Measurements from ENCODE around the gene DLGAP3.

DLGAP3 gene

DNA sequence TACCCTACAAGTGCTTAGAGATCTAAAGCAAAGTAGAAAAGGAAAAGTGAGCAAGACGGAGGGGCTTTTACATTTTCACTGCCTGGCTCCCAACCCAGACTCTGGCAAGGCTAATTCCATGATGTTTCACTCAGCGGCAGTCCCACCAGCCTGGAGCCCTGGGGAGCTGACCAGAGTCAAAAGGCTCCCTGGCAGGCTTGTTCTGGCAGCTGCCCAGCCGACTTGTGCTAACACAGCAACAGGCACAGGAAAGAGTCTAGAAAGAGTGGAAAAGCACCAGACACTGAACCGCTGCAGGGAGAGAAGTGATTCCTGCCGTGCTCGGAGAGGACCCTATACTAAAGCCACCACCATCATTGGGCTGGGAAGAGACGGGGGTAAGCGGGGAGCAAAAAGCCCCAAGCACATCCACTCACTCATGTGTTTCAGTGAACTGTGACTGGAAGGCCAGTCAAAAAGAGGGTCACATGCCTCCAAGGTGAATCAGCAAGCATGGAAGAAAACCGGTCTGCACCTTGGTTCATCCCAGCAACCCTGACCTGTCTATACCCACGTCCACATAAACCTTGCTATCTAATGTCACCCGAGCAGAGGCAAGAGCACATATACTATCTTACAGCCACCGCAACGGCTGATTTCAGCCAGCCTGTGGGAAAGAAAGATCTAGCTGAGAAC is 77.9 kb downstream of the DLGAP3 start:
- DNase-seq (ENCODE audit: insufficient read length, low spot score) (no peak), FAIRE-seq (no peak)

DNA sequence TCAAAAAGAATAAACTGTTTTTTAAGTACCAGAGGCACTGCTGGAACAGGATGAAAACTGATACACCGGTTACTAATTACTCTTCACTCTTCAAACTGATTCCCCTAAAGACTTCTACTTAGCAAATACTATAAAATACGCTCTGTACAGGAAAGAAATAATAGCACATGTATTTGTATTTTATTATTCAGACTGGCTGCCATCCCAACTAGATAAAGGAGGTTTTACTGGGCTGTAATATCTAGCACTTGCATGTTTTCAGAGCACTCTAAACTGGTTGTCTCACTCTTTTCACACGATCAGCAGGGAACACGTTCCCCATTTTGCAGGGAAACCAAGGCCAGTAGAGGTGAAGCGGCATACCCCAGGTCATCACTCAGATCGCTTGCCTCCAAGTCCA is 79.1 kb downstream of the DLGAP3 start:
- DNase-seq (ENCODE audit: insufficient read length, low spot score) (no peak), FAIRE-seq (no peak)
- no peak for TF ChIP-seq SPI1 (IDR thresholded peaks at IDR 0.05; ENCODE audit: low read depth, low read length)
- TF ChIP-seq POLR2A (IDR thresholded peaks at IDR 0.05; ENCODE audit: low read depth, low read length), result no peak
- TF ChIP-seq POU2F2 (IDR thresholded peaks at IDR 0.05; ENCODE audit: low read depth, low read length), result no peak
- no peak for TF ChIP-seq PAX5 (IDR thresholded peaks at IDR 0.05; ENCODE audit: insufficient read depth, low read length, severe bottlenecking)
- TF ChIP-seq TAF1 (IDR thresholded peaks at IDR 0.05; ENCODE audit: low read depth, low read length), result no peak
- TF ChIP-seq POLR2AphosphoS5 (IDR thresholded peaks at IDR 0.05; ENCODE audit: low read depth, low read length), result no peak

More for the DNA sequence above, 77.9 kb downstream of the DLGAP3 start:
- TF ChIP-seq POLR2A (IDR thresholded peaks at IDR 0.05; ENCODE audit: low read depth, low read length), result no peak
- no peak for TF ChIP-seq POLR2AphosphoS5 (IDR thresholded peaks at IDR 0.05; ENCODE audit: low read depth, low read length)
- no peak for TF ChIP-seq PAX5 (IDR thresholded peaks at IDR 0.05; ENCODE audit: insufficient read depth, low read length, severe bottlenecking)
- no peak for TF ChIP-seq POU2F2 (IDR thresholded peaks at IDR 0.05; ENCODE audit: low read depth, low read length)

DNA sequence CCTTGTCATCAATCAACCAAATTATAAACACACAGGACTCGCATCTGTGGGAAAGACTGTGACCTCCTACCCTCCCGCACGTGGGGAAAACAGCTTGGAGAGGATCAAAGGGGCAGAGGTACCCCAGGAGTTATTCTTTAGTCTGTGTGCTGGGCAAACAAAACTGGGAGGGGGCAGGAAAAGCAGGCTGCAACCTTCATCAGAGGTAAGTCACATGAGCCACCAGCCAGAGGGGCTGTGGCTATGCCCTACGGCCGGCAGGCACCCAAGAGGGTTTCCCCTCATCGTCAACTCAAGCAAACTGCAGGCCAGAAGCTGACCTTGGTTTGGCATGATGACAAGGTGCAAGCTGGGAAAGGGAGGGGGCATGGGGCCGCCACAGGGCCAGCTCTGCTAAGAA is 82.4 kb downstream of the DLGAP3 start:
- TF ChIP-seq POLR2A (IDR thresholded peaks at IDR 0.05; ENCODE audit: low read depth, low read length) (no peak), PAX5 (IDR thresholded peaks at IDR 0.05; ENCODE audit: insufficient read depth, low read length, severe bottlenecking) (no peak), SPI1 (IDR thresholded peaks at IDR 0.05; ENCODE audit: low read depth, low read length) (no peak), POLR2AphosphoS5 (IDR thresholded peaks at IDR 0.05; ENCODE audit: low read depth, low read length) (no peak), TAF1 (IDR thresholded peaks at IDR 0.05; ENCODE audit: low read depth, low read length) (no peak), POU2F2 (IDR thresholded peaks at IDR 0.05; ENCODE audit: low read depth, low read length) (no peak)
- DNase-seq (ENCODE audit: insufficient read length, low spot score) (no peak), FAIRE-seq (no peak)

DNA sequence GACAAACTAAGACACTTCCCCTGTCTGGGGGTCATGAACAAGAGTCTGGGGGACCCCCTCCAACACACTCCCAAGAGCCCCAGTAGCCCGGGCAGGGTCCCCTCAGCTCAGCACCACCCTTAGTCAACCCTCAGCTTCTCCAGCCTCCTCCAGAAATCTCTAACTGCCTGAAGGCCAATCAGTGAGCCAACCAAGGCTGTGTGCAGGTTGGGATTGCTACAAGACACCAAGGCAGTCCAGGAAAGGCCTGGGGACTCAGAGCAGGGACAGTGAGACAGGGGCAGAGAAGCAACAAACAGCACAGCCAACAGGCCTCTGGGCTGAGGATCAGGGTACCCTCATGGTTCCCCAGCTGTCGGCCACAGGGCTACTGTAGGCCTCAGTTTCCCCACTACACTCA is 83.2 kb downstream of the DLGAP3 start:
- TF ChIP-seq POLR2A (IDR thresholded peaks at IDR 0.05; ENCODE audit: low read depth, low read length), result no peak
- no peak for TF ChIP-seq SPI1 (IDR thresholded peaks at IDR 0.05; ENCODE audit: low read depth, low read length)
- TF ChIP-seq POLR2AphosphoS5 (IDR thresholded peaks at IDR 0.05; ENCODE audit: low read depth, low read length), result no peak
- TF ChIP-seq PAX5 (IDR thresholded peaks at IDR 0.05; ENCODE audit: insufficient read depth, low read length, severe bottlenecking), result no peak
- TF ChIP-seq TAF1 (IDR thresholded peaks at IDR 0.05; ENCODE audit: low read depth, low read length), result no peak
- TF ChIP-seq POU2F2 (IDR thresholded peaks at IDR 0.05; ENCODE audit: low read depth, low read length), result no peak
- no peak for DNase-seq (ENCODE audit: insufficient read length, low spot score)
- no peak for FAIRE-seq

DNA sequence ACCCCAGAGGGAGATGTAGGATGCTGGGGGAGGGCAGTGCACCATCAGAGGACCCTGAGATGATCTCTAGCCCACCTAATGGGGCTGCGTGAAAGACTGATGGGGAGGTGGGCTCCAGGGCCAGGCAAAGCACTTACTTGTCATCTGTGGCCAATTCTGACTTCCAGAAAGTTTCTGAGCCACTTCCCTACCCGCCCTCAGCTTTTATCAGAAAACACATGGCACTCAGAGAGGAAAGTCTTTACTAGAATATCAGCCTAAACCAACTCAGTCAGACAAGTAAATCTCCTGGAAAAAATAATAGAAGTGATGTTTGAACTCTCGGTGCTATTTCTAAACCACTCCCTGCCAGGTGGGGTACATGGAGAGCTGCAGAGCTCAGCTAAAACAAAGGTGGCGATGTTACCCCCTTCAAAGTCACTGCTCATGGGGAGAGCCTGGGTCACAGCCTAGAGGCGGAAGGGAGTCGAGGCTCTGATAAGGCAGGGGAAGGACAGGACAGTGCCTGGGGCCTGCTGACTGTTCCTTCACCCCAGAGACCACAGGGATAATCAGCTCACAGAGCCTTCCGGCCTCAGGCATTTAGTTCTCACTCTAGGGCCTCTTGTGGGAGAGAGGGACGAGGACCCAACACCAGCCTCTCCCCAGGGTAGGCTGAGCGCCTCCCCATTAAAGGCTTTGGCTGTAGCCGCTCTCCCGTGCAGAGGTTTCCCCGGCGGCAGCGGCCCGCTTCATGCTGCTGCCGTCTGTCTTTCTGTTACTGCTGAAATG is 84.1 kb downstream of the DLGAP3 start:
- no peak for TF ChIP-seq POLR2A (IDR thresholded peaks at IDR 0.05; ENCODE audit: low read depth, low read length)
- no peak for TF ChIP-seq POU2F2 (IDR thresholded peaks at IDR 0.05; ENCODE audit: low read depth, low read length)
- no peak for TF ChIP-seq TAF1 (IDR thresholded peaks at IDR 0.05; ENCODE audit: low read depth, low read length)
- TF ChIP-seq PAX5 (IDR thresholded peaks at IDR 0.05; ENCODE audit: insufficient read depth, low read length, severe bottlenecking), result no peak
- no peak for TF ChIP-seq SPI1 (IDR thresholded peaks at IDR 0.05; ENCODE audit: low read depth, low read length)
- TF ChIP-seq POLR2AphosphoS5 (IDR thresholded peaks at IDR 0.05; ENCODE audit: low read depth, low read length), result no peak
- FAIRE-seq, result no peak
- no peak for DNase-seq (ENCODE audit: insufficient read length, low spot score)

DNA sequence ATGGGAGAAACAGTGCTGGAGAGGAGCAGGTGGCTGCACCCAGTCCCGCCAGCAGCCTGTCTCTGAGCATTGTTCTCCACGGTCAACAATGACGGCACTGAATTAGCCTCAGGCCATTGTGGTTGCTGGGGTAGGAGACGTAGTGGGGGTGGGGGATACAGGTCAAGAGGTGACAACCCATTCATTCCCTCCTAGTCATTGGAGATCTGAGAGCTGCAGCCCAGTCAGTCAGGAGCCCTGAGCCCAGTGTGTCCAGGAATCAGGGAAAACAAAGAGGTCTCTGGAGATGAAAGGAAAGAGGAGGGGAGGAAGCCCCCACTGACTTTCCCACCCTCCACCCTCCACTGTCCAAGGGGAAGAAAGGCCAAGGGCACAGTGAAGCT is 85.2 kb downstream of the DLGAP3 start:
- DNase-seq (ENCODE audit: insufficient read length, low spot score), result no peak
- FAIRE-seq, result no peak
- TF ChIP-seq TAF1 (IDR thresholded peaks at IDR 0.05; ENCODE audit: low read depth, low read length) (no peak), SPI1 (IDR thresholded peaks at IDR 0.05; ENCODE audit: low read depth, low read length) (no peak), POLR2A (IDR thresholded peaks at IDR 0.05; ENCODE audit: low read depth, low read length) (no peak), POU2F2 (IDR thresholded peaks at IDR 0.05; ENCODE audit: low read depth, low read length) (no peak), PAX5 (IDR thresholded peaks at IDR 0.05; ENCODE audit: insufficient read depth, low read length, severe bottlenecking) (no peak), POLR2AphosphoS5 (IDR thresholded peaks at IDR 0.05; ENCODE audit: low read depth, low read length) (no peak)

DNA sequence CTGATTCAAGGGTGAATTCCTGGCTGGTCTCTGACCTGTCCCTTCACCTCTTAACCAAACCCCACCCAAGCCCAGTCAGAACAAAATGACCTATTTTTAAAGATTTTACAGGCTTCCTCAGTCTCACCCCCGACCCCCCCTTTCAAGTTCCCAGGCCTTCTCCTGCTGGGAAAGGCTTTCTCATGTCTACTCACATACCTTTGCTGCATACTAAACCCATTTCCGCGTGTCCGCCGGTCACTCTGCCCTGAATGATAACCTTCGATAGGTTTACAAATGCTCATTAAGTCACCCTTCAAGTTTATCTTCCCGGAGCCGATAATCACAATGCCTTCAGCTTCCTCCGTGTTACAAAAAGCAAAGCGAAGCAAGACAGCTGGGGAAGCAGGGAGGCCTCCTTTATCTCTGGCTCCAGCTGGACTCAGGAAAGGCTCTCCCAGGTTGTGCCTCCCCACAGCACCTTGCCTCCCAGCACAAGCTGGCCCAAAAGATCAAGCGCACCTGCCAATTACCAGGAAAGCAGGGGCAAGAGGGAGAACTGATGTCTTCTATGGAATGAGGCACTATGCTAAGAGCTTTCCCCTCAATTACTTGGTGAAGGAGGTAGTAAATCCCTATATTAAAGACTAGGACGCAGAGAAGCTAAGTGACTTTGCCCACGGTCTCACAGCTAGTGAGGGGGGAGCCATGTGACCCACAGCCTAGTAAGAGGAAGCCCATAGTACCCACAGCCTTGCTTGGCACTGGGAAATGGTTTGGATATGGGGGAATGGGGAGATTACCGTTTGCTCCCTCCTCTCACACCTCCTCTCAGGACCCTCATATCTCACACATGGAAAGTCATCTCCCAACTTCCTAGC is 85.8 kb downstream of the DLGAP3 start:
- DNase-seq (ENCODE audit: insufficient read length, low spot score) (no peak), FAIRE-seq (no peak)
- no peak for TF ChIP-seq POLR2A (IDR thresholded peaks at IDR 0.05; ENCODE audit: low read depth, low read length)
- TF ChIP-seq POLR2AphosphoS5 (IDR thresholded peaks at IDR 0.05; ENCODE audit: low read depth, low read length), result no peak
- no peak for TF ChIP-seq SPI1 (IDR thresholded peaks at IDR 0.05; ENCODE audit: low read depth, low read length)
- TF ChIP-seq POU2F2 (IDR thresholded peaks at IDR 0.05; ENCODE audit: low read depth, low read length), result no peak
- no peak for TF ChIP-seq PAX5 (IDR thresholded peaks at IDR 0.05; ENCODE audit: insufficient read depth, low read length, severe bottlenecking)
- no peak for TF ChIP-seq TAF1 (IDR thresholded peaks at IDR 0.05; ENCODE audit: low read depth, low read length)

DNA sequence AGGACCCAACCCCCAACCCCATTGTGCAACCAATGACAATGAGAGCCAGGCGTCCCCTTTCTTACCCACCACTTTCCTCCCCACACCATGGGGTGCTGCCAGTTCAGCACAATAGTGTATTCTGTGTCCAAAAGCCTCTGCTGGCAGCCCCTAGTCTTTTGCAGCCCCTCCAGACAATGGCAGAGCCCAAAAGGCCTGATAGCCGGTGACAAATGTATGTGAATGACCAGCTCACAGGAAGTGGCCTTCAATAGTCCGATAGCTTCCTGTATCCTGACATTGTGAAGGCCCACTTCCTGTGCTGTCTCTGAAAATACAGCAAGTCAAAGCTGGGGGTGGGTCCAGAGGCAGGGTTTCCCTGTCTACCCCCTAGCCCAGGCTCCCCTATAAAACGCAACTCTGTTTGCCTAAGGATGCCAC is 86.5 kb downstream of the DLGAP3 start:
- TF ChIP-seq POLR2AphosphoS5 (IDR thresholded peaks at IDR 0.05; ENCODE audit: low read depth, low read length) (no peak), PAX5 (IDR thresholded peaks at IDR 0.05; ENCODE audit: insufficient read depth, low read length, severe bottlenecking) (no peak), POLR2A (IDR thresholded peaks at IDR 0.05; ENCODE audit: low read depth, low read length) (no peak), SPI1 (IDR thresholded peaks at IDR 0.05; ENCODE audit: low read depth, low read length) (no peak)

DNA sequence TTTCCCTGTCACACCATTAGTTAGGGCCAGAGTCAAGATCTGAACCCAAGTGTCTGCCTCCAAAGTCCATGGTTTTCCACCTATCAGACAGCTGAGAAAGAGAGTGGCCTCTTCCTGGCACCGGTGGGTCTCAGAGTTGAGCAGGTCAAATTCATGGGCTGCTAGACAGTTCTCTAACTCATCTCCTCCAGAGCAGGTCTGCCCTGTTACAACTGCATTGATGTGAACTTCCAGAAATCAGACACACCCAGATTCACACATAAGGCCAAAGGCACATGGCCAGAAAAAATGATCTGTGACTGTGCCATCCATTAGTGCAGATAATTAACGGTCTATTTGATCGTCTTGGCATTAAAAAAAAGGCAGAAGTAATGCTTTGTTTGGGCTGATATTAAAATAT is 87.4 kb downstream of the DLGAP3 start:
- DNase-seq (ENCODE audit: insufficient read length, low spot score) (no peak), FAIRE-seq (no peak)
- TF ChIP-seq POU2F2 (IDR thresholded peaks at IDR 0.05; ENCODE audit: low read depth, low read length), result no peak
- TF ChIP-seq POLR2AphosphoS5 (IDR thresholded peaks at IDR 0.05; ENCODE audit: low read depth, low read length), result no peak
- TF ChIP-seq SPI1 (IDR thresholded peaks at IDR 0.05; ENCODE audit: low read depth, low read length), result no peak
- TF ChIP-seq POLR2A (IDR thresholded peaks at IDR 0.05; ENCODE audit: low read depth, low read length), result no peak
- TF ChIP-seq TAF1 (IDR thresholded peaks at IDR 0.05; ENCODE audit: low read depth, low read length), result no peak
- no peak for TF ChIP-seq PAX5 (IDR thresholded peaks at IDR 0.05; ENCODE audit: insufficient read depth, low read length, severe bottlenecking)

More for the DNA sequence above, 86.5 kb downstream of the DLGAP3 start:
- FAIRE-seq, result no peak
- DNase-seq (ENCODE audit: insufficient read length, low spot score), result no peak
